ENCODE measurements around the gene NAT9. TPM values are rescaled to one million over a fixed set of nuclear protein-coding genes. Genes with fewer than 3 reads are reported as not detected.

Gene NAT9
- total and polyA plus RNA-seq, 4 donors: 27.1 to 47.4 (median 36.6) TPM

DNA sequence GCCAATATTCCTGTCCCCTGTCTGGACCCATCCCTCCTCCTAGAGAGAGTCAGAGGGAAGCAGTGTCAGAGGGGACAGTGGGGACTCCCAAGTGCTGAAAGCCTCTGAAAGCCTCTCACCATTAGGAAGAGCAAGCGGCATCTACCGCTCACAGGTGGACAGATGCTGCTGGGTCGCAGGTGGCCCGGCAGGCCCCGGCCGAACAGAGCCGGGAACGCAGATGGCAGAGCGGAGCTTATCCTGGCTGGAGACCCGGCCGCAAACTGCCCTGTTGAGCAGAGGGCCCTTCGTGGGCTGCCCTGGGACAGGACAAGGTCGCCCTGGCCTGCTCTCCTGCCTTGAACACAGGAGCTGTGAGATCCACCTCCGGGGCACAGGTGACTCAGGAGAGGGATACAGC is 23.0 kb upstream of the NAT9 start:
- H3K4me3 ChIP-seq: no peak overlapping the region
- H3K9me3 ChIP-seq (ENCODE audit: control insufficient read depth in 4 of 4, insufficient read depth in 3 of 4, low read length in 3 of 4): no peaks in the 10 kb centered on the region
- WGBS, 2 donors: 94 to 97% methylated on average over 14 of the region's 14 CpGs
- TF ChIP-seq, protein P1, sequence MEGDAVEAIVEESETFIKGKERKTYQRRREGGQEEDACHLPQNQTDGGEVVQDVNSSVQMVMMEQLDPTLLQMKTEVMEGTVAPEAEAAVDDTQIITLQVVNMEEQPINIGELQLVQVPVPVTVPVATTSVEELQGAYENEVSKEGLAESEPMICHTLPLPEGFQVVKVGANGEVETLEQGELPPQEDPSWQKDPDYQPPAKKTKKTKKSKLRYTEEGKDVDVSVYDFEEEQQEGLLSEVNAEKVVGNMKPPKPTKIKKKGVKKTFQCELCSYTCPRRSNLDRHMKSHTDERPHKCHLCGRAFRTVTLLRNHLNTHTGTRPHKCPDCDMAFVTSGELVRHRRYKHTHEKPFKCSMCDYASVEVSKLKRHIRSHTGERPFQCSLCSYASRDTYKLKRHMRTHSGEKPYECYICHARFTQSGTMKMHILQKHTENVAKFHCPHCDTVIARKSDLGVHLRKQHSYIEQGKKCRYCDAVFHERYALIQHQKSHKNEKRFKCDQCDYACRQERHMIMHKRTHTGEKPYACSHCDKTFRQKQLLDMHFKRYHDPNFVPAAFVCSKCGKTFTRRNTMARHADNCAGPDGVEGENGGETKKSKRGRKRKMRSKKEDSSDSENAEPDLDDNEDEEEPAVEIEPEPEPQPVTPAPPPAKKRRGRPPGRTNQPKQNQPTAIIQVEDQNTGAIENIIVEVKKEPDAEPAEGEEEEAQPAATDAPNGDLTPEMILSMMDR (IDR thresholded peaks at IDR 0.05; ENCODE audit: control extremely low read depth, extremely low read depth): no peak
- DNase-seq (no peak), ATAC-seq (ENCODE audit: insufficient read depth, low FRiP score) (no peak)
- peaks cover 0 to 50% (median 8%) of the 10 kb centered on the region in 4 donors for H3K36me3 ChIP-seq (ENCODE audit: control insufficient read depth in 4 of 4, insufficient read depth in 4 of 4, low read length in 4 of 4)
- H3K27me3 ChIP-seq (ENCODE audit: control insufficient read depth in 3 of 3, insufficient read depth in 3 of 3, low read length in 2 of 3): no peaks in the 10 kb centered on the region
- H3K4me1 ChIP-seq (ENCODE audit: control insufficient read depth in 5 of 5, insufficient read depth in 5 of 5, low read length in 5 of 5): no peaks in the 10 kb centered on the region
- no peak overlapping the region for H3K9ac ChIP-seq (ENCODE audit: insufficient read depth in 1 of 2, low read length in 2 of 2)
- H3K27ac ChIP-seq (ENCODE audit: low read depth in 1 of 2, low read length in 1 of 2): no peak overlapping the region

DNA sequence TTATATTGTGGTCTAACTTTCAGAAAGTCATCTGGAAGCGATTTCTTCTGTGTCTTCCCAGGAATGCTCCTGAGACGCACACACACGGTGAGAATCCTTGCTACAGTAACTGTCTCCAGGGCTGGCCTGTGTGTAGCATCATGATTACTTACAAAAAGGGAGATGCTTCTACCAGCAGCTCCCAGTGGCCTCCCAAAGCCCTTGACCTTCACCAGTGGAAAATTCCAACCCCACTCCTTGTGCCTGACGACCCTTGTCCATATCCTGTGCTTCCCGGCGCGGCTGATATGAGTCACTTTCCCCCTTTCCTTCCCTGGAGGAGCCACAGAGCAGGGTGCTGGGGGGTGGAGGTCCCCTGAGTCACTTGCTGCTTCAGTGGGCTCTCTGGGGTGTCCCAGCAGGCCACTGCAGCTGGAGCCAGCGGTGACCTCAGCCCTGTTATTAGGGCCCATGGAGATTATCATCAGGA is 22.1 kb upstream of the NAT9 start:
- ATAC-seq (ENCODE audit: insufficient read depth, low FRiP score) (no peak), DNase-seq (no peak)
- Histone ChIP-seq H3K27ac (ENCODE audit: low read depth in 1 of 2, low read length in 1 of 2) (no peak overlapping the region), H3K4me3 (no peak overlapping the region), H3K9me3 (ENCODE audit: control insufficient read depth in 4 of 4, insufficient read depth in 3 of 4, low read length in 3 of 4) (no peaks in the 10 kb centered on the region), H3K27me3 (ENCODE audit: control insufficient read depth in 3 of 3, insufficient read depth in 3 of 3, low read length in 2 of 3) (no peaks in the 10 kb centered on the region), H3K36me3 (ENCODE audit: control insufficient read depth in 4 of 4, insufficient read depth in 4 of 4, low read length in 4 of 4) (peaks cover 0 to 58% (median 8%) of the 10 kb centered on the region in 4 donors), H3K4me1 (ENCODE audit: control insufficient read depth in 5 of 5, insufficient read depth in 5 of 5, low read length in 5 of 5) (no peaks in the 10 kb centered on the region), H3K9ac (ENCODE audit: insufficient read depth in 1 of 2, low read length in 2 of 2) (no peak overlapping the region)
- TF ChIP-seq, protein P1 (IDR thresholded peaks at IDR 0.05; ENCODE audit: control extremely low read depth, extremely low read depth): no peak
- 82 to 92% methylated on average over 8 of the region's 8 CpGs for WGBS, 2 donors

DNA sequence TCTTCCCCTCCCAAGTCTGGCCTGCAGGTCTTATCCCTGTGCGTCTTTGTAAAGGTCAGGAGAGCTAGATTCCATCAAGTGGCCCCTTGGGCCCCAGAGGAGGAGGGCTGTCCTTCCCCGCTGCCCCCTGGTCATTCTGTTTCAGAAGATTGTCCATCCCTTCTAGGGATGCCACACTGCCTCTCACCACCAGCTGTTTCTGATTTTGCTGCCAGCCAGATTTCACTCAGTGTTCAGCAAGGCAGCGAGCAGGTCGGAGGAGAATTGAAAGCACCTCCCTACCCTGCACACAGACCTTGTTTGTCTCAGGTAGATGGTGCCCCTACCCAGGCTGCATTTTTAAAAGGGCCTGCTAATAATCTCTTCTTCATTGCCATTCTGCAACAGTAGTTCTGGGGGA is 21.7 kb upstream of the NAT9 start:
- ATAC-seq (ENCODE audit: insufficient read depth, low FRiP score) (no peak), DNase-seq (no peak)
- H3K9ac ChIP-seq (ENCODE audit: insufficient read depth in 1 of 2, low read length in 2 of 2): no peak overlapping the region
- H3K4me3 ChIP-seq: no peak overlapping the region
- TF ChIP-seq, protein P1 (IDR thresholded peaks at IDR 0.05; ENCODE audit: control extremely low read depth, extremely low read depth): no peak
- no peak overlapping the region for H3K27ac ChIP-seq (ENCODE audit: low read depth in 1 of 2, low read length in 1 of 2)
- peaks cover 3 to 62% (median 8%) of the 10 kb centered on the region in 4 donors for H3K36me3 ChIP-seq (ENCODE audit: control insufficient read depth in 4 of 4, insufficient read depth in 4 of 4, low read length in 4 of 4)
- no peaks in the 10 kb centered on the region for H3K27me3 ChIP-seq (ENCODE audit: control insufficient read depth in 3 of 3, insufficient read depth in 3 of 3, low read length in 2 of 3)
- WGBS, 2 donors: 93 to 97% methylated on average over 4 of the region's 4 CpGs
- H3K9me3 ChIP-seq (ENCODE audit: control insufficient read depth in 4 of 4, insufficient read depth in 3 of 4, low read length in 3 of 4): no peaks in the 10 kb centered on the region
- no peaks in the 10 kb centered on the region for H3K4me1 ChIP-seq (ENCODE audit: control insufficient read depth in 5 of 5, insufficient read depth in 5 of 5, low read length in 5 of 5)

DNA sequence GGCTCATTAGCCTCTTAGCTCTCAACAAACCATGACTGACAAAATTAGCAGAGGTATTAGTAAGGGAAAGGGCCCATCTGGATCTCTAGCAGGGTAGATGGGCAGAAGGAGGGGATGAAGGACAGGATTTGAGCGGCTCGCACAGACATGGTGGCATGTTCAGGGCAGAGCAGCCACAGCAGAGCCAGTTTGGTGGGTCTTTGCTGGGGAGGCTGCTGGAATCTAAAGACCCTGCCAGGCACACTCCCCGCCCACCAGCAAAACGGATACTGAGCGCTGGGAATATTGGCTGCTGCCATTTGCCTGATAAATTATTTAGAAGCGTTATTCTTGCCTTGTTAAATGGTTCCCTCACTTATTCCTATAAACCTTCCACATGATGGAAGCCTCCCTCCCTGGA is 20.7 kb upstream of the NAT9 start:
- Histone ChIP-seq H3K9me3 (ENCODE audit: control insufficient read depth in 4 of 4, insufficient read depth in 3 of 4, low read length in 3 of 4) (no peaks in the 10 kb centered on the region), H3K4me1 (ENCODE audit: control insufficient read depth in 5 of 5, insufficient read depth in 5 of 5, low read length in 5 of 5) (no peaks in the 10 kb centered on the region), H3K36me3 (ENCODE audit: control insufficient read depth in 4 of 4, insufficient read depth in 4 of 4, low read length in 4 of 4) (peaks cover 4 to 64% (median 8%) of the 10 kb centered on the region in 4 donors), H3K9ac (ENCODE audit: insufficient read depth in 1 of 2, low read length in 2 of 2) (no peak overlapping the region), H3K27me3 (ENCODE audit: control insufficient read depth in 3 of 3, insufficient read depth in 3 of 3, low read length in 2 of 3) (no peaks in the 10 kb centered on the region), H3K4me3 (no peak overlapping the region), H3K27ac (ENCODE audit: low read depth in 1 of 2, low read length in 1 of 2) (no peak overlapping the region)
- WGBS, 2 donors: 95 to 97% methylated on average over 6 of the region's 6 CpGs
- no peak for ATAC-seq (ENCODE audit: insufficient read depth, low FRiP score)
- TF ChIP-seq, protein P1 (IDR thresholded peaks at IDR 0.05; ENCODE audit: control extremely low read depth, extremely low read depth): no peak
- DNase-seq: no peak
